GM13977 (cell line): ENCODE measurements around the gene SLC16A1.
"Not testable (repeated sequence)": the region's sequence is repeated elsewhere in the genome, so short reads cannot be mapped to it uniquely, and the experiment has no call there.

Source experiments
- DNase-seq: peaks from one replicate; pipeline ENCODE4 v3.0.0; 2012; ENCODE audit warnings: low spot score
- in situ Hi-C: fragments of 300-500 bp; cut with MboI; formaldehyde crosslinking; loops from one replicate; pipeline ENCODE4 v1.12.0; 2022; ENCODE audit warnings: low sequenced_read_pairs, low pct_unique_long_range_greater_than_20kb, mixed read lengths, inconsistent platforms; ENCODE audit not compliant: unreplicated experiment
- TF ChIP-seq, protein P1 (sequence below): IDR thresholded peaks from 2 replicates; pipeline ENCODE4 v1.5.1; 2012; ENCODE audit warnings: mild to moderate bottlenecking, control low read depth; ENCODE audit not compliant: insufficient read depth; ENCODE audit errors: extremely low read depth, missing control alignments

Gene SLC16A1

DNA sequence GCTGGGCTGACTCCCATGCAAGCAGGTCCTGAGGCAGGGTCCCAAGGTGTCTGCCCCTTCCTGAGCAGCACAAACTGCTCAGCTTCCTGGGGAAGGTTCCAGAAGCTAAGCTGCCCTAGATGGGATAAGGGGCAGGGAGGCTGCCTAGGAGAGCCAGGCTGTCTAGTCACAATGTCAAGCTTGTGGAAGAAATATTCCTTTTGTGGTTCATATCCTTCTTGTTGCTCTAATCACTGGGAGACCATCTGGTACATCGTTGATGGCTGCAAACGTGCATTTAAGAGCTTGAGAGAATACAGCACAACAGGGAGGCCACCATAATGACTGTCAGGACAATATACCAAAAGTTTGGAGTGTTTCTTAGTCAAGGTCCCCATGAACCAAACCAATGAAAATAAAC lies 67.4 kb downstream of the SLC16A1 start:
- TF ChIP-seq, protein P1, sequence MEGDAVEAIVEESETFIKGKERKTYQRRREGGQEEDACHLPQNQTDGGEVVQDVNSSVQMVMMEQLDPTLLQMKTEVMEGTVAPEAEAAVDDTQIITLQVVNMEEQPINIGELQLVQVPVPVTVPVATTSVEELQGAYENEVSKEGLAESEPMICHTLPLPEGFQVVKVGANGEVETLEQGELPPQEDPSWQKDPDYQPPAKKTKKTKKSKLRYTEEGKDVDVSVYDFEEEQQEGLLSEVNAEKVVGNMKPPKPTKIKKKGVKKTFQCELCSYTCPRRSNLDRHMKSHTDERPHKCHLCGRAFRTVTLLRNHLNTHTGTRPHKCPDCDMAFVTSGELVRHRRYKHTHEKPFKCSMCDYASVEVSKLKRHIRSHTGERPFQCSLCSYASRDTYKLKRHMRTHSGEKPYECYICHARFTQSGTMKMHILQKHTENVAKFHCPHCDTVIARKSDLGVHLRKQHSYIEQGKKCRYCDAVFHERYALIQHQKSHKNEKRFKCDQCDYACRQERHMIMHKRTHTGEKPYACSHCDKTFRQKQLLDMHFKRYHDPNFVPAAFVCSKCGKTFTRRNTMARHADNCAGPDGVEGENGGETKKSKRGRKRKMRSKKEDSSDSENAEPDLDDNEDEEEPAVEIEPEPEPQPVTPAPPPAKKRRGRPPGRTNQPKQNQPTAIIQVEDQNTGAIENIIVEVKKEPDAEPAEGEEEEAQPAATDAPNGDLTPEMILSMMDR, result no peak
- in situ Hi-C loops, result loop anchor here (10.0 kb wide), 1 partner anchor 166 kb away; no protein-coding TSS in a partner anchor
- DNase-seq, result no peak

- no peak for DNase-seq
- TF ChIP-seq, protein P1, result no peak
- in situ Hi-C loops, result loop anchor here (10.0 kb wide), 1 partner anchor 167 kb away; no protein-coding TSS in a partner anchor
These were observed 68.3 kb downstream of the SLC16A1 start for GRCh38 chr1:112887599-112888283.

- in situ Hi-C loops, result loop anchor here (10.0 kb wide), 1 partner anchor 170 kb away; no protein-coding TSS in a partner anchor
- DNase-seq, result not testable (repeated sequence)
These were observed 71.0 kb downstream of the SLC16A1 start for GRCh38 chr1:112884996-112885395.

- TF ChIP-seq, protein P1, result no peak
- in situ Hi-C loops, result loop anchor here (10.0 kb wide), 1 partner anchor 172 kb away; no protein-coding TSS in a partner anchor
- DNase-seq, result no peak
These were observed 73.7 kb downstream of the SLC16A1 start for GRCh38 chr1:112882271-112882744.

DNA sequence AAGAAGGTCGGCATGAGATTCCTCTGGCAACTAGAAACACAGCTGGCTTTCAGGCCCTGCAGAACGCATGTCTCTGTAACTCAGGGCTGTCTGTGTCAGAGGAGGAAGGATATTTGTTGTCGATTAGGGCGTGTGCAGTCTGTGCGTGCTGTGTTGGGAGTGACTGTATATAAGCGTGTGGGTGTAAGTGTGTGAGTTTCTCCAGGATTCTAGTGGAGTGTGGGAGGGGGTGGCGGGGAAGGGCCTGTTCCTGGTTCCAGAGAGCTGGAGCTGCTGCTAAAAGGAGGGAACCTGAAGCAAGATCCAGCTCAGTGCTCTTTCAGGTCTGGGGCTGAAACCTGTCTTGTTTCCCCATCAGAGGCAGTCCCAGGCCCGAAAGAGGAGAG lies 74.3 kb downstream of the SLC16A1 start:
- no peak for DNase-seq
- TF ChIP-seq, protein P1, result no peak
- in situ Hi-C loops, result loop anchor here (10.0 kb wide), 1 partner anchor 173 kb away; no protein-coding TSS in a partner anchor

- no peak for DNase-seq
- in situ Hi-C loops, result loop anchor here (10.0 kb wide), 1 partner anchor 175 kb away; no protein-coding TSS in a partner anchor
- TF ChIP-seq, protein P1, result no peak
These were observed 76.2 kb downstream of the SLC16A1 start for GRCh38 chr1:112879834-112880233.

- in situ Hi-C loops, result no loop called here
- TF ChIP-seq, protein P1, result no peak
- no peak for DNase-seq
These were observed 77.7 kb downstream of the SLC16A1 start for GRCh38 chr1:112878321-112878720.
